SK-MEL-5 (cell line): Measurements from ENCODE around the gene RPL38. TPM values are rescaled to one million over a fixed set of nuclear protein-coding genes. Genes with fewer than 3 reads are reported as not detected.

Experiments used
- DNase-seq: peaks from one replicate; pipeline ENCODE4 v3.0.0-alpha.2; 2016; ENCODE audit warnings: low read depth, low spot score
- in situ Hi-C: cut with HindIII; loops from 2 replicates; pipeline ENCODE4 v1.10.0; 2016; ENCODE audit warnings: low sequenced_read_pairs, high pct_unique_total_duplicates, low pct_unique_long_range_greater_than_20kb
- total RNA-seq: library from RNA; depleted of rRNA; stranded (reverse); fragments of >200 nt; shearing (Covaris generic); gene quantifications from 2 replicates; pipeline ENCODE4 v1.2.3, GENCODE V29; 2014; rRNA removed

RPL38 gene
- total RNA-seq, 1 experiment from 2014 or later = 7,933 TPM

- DNase-seq = no peak
- in situ Hi-C loops = no loop called here
These were observed 49.6 kb downstream of the RPL38 start for GRCh38 chr17:74253036-74253435.

GRCh38 chr17:74257311-74257710, 53.8 kb downstream of the RPL38 start:
- in situ Hi-C loops = no loop called here
- no peak for DNase-seq

GRCh38 chr17:74259667-74260524, 56.4 kb downstream of the RPL38 start:
- no peak for DNase-seq
- in situ Hi-C loops = no loop called here

Other genes with a start within 250 kb of the RPL38 start
- gene TTYH2, start 9.9 kb downstream of the RPL38 start, total RNA-seq = 72.7 and 72.9 TPM in 2 replicates
- gene DNAI2, start 70.6 kb downstream of the RPL38 start, total RNA-seq = not detected in 2 replicates
- 0.11 TPM in 1 of 2 replicates, not detected in the other for gene KIF19, start 122.5 kb downstream of the RPL38 start, total RNA-seq
- not detected in 2 replicates for gene BTBD17, start 158.2 kb downstream of the RPL38 start, total RNA-seq
- not detected in 2 replicates for gene GPR142, start 163.8 kb downstream of the RPL38 start, total RNA-seq
- gene GPRC5C, start 228.4 kb downstream of the RPL38 start, total RNA-seq = 0.45 TPM in 1 of 2 replicates, not detected in the other